Esophagus muscularis mucosa (tissue), 4 donors: ENCODE data around the gene ABI3BP. TPM values are rescaled to one million over a fixed set of nuclear protein-coding genes. Genes with fewer than 3 reads are reported as not detected.

Experiments used
- DNase-seq: peaks from one replicate; pipeline ENCODE4 v3.0.0-alpha.2; 2017; ENCODE audit errors: extremely low spot score
- H3K27ac ChIP-seq, 4 donors: fragments of 200-600 bp; sonication (generic); replicated peaks in 1 of 4; 1 replicate in 3 of 4; 2 replicates in 1 of 4; pipeline ENCODE4 v1.5.1; 2016 to 2019; ENCODE audit warnings: mild to moderate bottlenecking in 1 of 4
- H3K27me3 ChIP-seq, 4 donors: fragments of 200-600 bp; sonication (generic); one replicate each; pipeline versions ENCODE4 v1.5.1 to v1.6.0; 2016 to 2019
- H3K36me3 ChIP-seq, 4 donors: fragments of 200-600 bp; sonication (generic); one replicate each; pipeline ENCODE4 v1.5.1; 2016 to 2019
- H3K4me1 ChIP-seq, 4 donors: fragments of 200-600 bp; sonication (generic); one replicate each; pipeline ENCODE4 v1.5.1; 2016 to 2019
- H3K4me3 ChIP-seq, 4 donors: fragments of 200-600 bp; sonication (generic); 1 replicate in 2 of 4; 2 replicates in 2 of 4; pipeline ENCODE4 v1.5.1; 2016 to 2019; ENCODE audit warnings: mild to moderate bottlenecking in 4 of 4, moderate library complexity in 1 of 4
- H3K9me3 ChIP-seq, 4 donors: fragments of 200-600 bp; sonication (generic); 1 replicate in 3 of 4; 2 replicates in 1 of 4; pipeline ENCODE4 v1.5.1; 2016 to 2019
- EP300 ChIP-seq: sonication (generic); formaldehyde crosslinking; IDR thresholded peaks from one replicate; pipeline ENCODE4 v1.6.1; 2017; ENCODE audit warnings: antibody characterized with exemption
- POLR2A ChIP-seq: fragments of 450-650 bp; IDR thresholded peaks from one replicate; pipeline ENCODE4 v1.6.1; 2017; ENCODE audit warnings: antibody characterized with exemption, moderate library complexity, mild to moderate bottlenecking, low read depth
- POLR2AphosphoS5 ChIP-seq, 2 donors: sonication (generic); formaldehyde crosslinking; IDR thresholded peaks; one replicate each; pipeline ENCODE4 v1.6.1; 2017; ENCODE audit warnings: antibody characterized with exemption in 2 of 2
- WGBS: methylation state at CpG from one replicate; pipeline ENCODE4 v1.1.5; 2018; 5-methylcytosine and 5-hydroxymethylcytosine counted together
- intact Hi-C: fragments of 100-400 bp; cut with DNase I; formaldehyde crosslinking; loops from one replicate; pipeline ENCODE4 v1.15.1; 2023
- total RNA-seq, 4 donors: library from RNA; depleted of rRNA; stranded (reverse); fragments of >200 nt; gene quantifications; one replicate each; pipeline versions ENCODE4 v1.1.0 to v1.2.1, GENCODE V29; 2016
- TF ChIP-seq, protein P1 (sequence below), 3 experiments: fragments of 200-600 bp in 2 of 3; fragments of 450-650 bp in 1 of 3; sonication (generic) in 2 of 3; IDR thresholded peaks; one replicate each; pipeline ENCODE4 v1.5.1; 2017 to 2019; ENCODE audit warnings: antibody characterized with exemption in 3 of 3, mild to moderate bottlenecking in 2 of 3, moderate library complexity in 1 of 3

The ABI3BP gene
- total RNA-seq, 4 donors from 2014 or later, result 25.7 to 67.3 (median 61.5) TPM

GRCh38 chr3:100782906-100783305 is 210.3 kb downstream of the ABI3BP start:
- Histone ChIP-seq H3K4me3 (no peak overlapping the region), H3K4me1 (peaks cover 2 to 14% (median 12%) of the 10 kb centered on the region in 4 donors), H3K36me3 (peaks cover 0 to 27% (median under 1%) of the 10 kb centered on the region in 4 donors), H3K27ac (peak overlapping the region in 1 of 4 donors; percentile 17), H3K27me3 (no peaks in the 10 kb centered on the region), H3K9me3 (peaks cover 0 to 10% (median 4%) of the 10 kb centered on the region in 4 donors)
- DNase-seq, result no peak
- 33% methylated on average over 3 of the region's 3 CpGs for WGBS
- intact Hi-C loops, result no loop called here
- TF ChIP-seq EP300 (no peak), POLR2A (no peak), POLR2AphosphoS5 (IDR thresholded peaks at IDR 0.05) (no peak)
- TF ChIP-seq, protein P1, sequence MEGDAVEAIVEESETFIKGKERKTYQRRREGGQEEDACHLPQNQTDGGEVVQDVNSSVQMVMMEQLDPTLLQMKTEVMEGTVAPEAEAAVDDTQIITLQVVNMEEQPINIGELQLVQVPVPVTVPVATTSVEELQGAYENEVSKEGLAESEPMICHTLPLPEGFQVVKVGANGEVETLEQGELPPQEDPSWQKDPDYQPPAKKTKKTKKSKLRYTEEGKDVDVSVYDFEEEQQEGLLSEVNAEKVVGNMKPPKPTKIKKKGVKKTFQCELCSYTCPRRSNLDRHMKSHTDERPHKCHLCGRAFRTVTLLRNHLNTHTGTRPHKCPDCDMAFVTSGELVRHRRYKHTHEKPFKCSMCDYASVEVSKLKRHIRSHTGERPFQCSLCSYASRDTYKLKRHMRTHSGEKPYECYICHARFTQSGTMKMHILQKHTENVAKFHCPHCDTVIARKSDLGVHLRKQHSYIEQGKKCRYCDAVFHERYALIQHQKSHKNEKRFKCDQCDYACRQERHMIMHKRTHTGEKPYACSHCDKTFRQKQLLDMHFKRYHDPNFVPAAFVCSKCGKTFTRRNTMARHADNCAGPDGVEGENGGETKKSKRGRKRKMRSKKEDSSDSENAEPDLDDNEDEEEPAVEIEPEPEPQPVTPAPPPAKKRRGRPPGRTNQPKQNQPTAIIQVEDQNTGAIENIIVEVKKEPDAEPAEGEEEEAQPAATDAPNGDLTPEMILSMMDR (IDR thresholded peaks at IDR 0.05), result no peak

GRCh38 chr3:100782348-100782747 is 210.9 kb downstream of the ABI3BP start:
- Histone ChIP-seq H3K9me3 (peaks cover 0 to 10% (median 4%) of the 10 kb centered on the region in 4 donors), H3K27me3 (no peaks in the 10 kb centered on the region), H3K36me3 (peaks cover 0 to 33% (median 2%) of the 10 kb centered on the region in 4 donors), H3K4me1 (peaks cover 2 to 14% (median 12%) of the 10 kb centered on the region in 4 donors), H3K4me3 (no peak overlapping the region), H3K27ac (peak overlapping the region in 1 of 4 donors; percentile 17)
- intact Hi-C loops, result no loop called here
- 46% methylated on average over 2 of the region's 2 CpGs for WGBS
- no peak for DNase-seq
- TF ChIP-seq, protein P1 (IDR thresholded peaks at IDR 0.05), result no peak
- TF ChIP-seq POLR2AphosphoS5 (IDR thresholded peaks at IDR 0.05), result no peak
- TF ChIP-seq POLR2A, result no peak
- no peak for TF ChIP-seq EP300

GRCh38 chr3:100781301-100781700 is 211.9 kb downstream of the ABI3BP start:
- no peak for DNase-seq
- intact Hi-C loops, result no loop called here
- H3K27ac ChIP-seq, result no peak overlapping the region
- peaks cover 0 to 39% (median 5%) of the 10 kb centered on the region in 4 donors for H3K36me3 ChIP-seq
- H3K4me3 ChIP-seq, result no peak overlapping the region
- H3K9me3 ChIP-seq, result peaks cover 0 to 10% (median 4%) of the 10 kb centered on the region in 4 donors
- WGBS, result 96% methylated on average over 2 of the region's 2 CpGs
- TF ChIP-seq, protein P1 (IDR thresholded peaks at IDR 0.05), result no peak
- no peak for TF ChIP-seq POLR2A
- TF ChIP-seq POLR2AphosphoS5 (IDR thresholded peaks at IDR 0.05), result no peak
- TF ChIP-seq EP300, result no peak
- no peaks in the 10 kb centered on the region for H3K27me3 ChIP-seq
- peaks cover 2 to 14% (median 12%) of the 10 kb centered on the region in 4 donors for H3K4me1 ChIP-seq

GRCh38 chr3:100780071-100780622 is 213.1 kb downstream of the ABI3BP start:
- Histone ChIP-seq H3K9me3 (peaks cover 0 to under 1% (median 0%) of the 10 kb centered on the region in 4 donors), H3K4me3 (no peak overlapping the region), H3K27me3 (no peaks in the 10 kb centered on the region), H3K4me1 (peaks cover 2 to 14% (median 12%) of the 10 kb centered on the region in 4 donors), H3K27ac (no peak overlapping the region), H3K36me3 (peaks cover 0 to 39% (median 5%) of the 10 kb centered on the region in 4 donors)
- 81% methylated on average over 2 of the region's 2 CpGs for WGBS
- DNase-seq, result no peak
- TF ChIP-seq, protein P1 (IDR thresholded peaks at IDR 0.05), result no peak
- no peak for TF ChIP-seq POLR2A
- TF ChIP-seq EP300, result no peak
- TF ChIP-seq POLR2AphosphoS5 (IDR thresholded peaks at IDR 0.05), result no peak
- intact Hi-C loops, result no loop called here

- H3K9me3 ChIP-seq, result no peaks in the 10 kb centered on the region
- H3K27me3 ChIP-seq, result no peaks in the 10 kb centered on the region
- intact Hi-C loops, result no loop called here
- no peak overlapping the region for H3K27ac ChIP-seq
- H3K4me1 ChIP-seq, result peaks cover 2 to 14% (median 12%) of the 10 kb centered on the region in 4 donors
- TF ChIP-seq POLR2AphosphoS5 (IDR thresholded peaks at IDR 0.05), result no peak
- TF ChIP-seq POLR2A, result no peak
- TF ChIP-seq, protein P1 (IDR thresholded peaks at IDR 0.05), result no peak
- no peak for TF ChIP-seq EP300
- peaks cover 0 to 45% (median 5%) of the 10 kb centered on the region in 4 donors for H3K36me3 ChIP-seq
- no peak for DNase-seq
- H3K4me3 ChIP-seq, result no peak overlapping the region
These were observed 213.7 kb downstream of the ABI3BP start for GRCh38 chr3:100779480-100779879.
